NCI-H146 treated with DMSO at 0.1 percent for 48 hours (cell line): ENCODE measurements around the gene SLC22A2.

Experiments
- DNase-seq: peaks from one replicate; lab custom pipeline; 2025; ENCODE audit not compliant: unreplicated experiment; lab: John Stamatoyannopoulos, UW

SLC22A2 gene

DNA sequence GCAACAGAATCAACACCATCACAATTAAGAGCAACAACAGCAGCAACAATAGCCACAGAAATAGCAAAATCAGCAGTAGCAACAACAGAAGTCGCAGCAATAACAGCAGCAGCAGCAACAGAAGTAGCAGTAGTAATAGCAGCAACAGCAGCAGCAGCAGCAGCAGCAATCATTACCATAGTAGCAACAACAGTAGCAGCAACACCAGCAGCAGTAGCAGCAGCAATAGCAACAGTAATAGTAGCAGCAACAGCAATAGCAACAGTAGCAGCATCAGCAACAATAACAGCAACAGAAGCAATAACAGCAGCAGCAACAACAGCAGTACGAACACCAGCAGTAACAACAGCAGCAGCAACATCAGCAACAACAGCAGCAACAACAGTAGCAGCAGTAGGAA lies 39.8 kb downstream of the SLC22A2 start:
- DNase-seq: no peak

DNA sequence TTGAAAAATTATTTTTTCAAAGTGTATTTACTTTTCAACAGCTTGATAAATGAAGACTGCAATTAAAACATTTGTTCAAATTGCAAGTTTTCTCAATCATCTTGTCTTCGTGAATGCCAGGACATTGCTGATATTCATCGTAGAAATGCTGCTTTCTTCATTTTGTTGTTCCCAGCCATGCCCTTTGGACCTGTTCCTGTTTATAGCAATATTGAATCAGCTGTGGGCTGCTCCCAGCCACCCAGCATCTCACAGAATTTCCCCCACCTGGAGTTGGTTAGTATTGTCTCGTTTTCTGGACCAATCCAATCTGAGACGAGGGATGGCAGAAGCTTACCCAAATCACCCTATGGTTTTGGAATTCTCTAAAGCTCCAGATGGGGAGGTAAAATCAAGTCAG lies 40.8 kb downstream of the SLC22A2 start:
- no peak for DNase-seq

GRCh38 chr6:160217073-160217472 lies 41.5 kb downstream of the SLC22A2 start:
- DNase-seq: no peak

DNA sequence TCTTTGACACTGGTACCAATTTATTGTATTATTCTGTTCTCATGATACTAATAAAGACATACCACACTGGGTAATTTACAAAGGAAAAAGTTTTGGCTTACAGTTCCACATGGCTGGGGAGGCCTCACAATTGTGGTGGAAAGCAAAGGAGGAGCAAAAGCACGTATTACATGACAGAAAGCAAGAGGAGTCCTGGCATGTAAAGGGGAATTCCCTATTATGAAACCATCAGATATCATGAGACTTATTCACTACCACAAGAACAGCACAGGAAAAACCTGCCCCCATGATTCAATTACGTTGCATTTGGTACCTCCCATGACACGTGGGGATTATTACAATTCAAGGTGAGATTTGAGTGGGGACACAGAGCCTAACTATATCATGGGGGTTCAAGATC lies 43.4 kb downstream of the SLC22A2 start:
- DNase-seq: no peak

- no peak for DNase-seq
Measured at GRCh38 chr6:160207618-160208017, 51.0 kb downstream of the SLC22A2 start.

GRCh38 chr6:160204710-160205109 lies 53.9 kb downstream of the SLC22A2 start:
- no peak for DNase-seq

DNA sequence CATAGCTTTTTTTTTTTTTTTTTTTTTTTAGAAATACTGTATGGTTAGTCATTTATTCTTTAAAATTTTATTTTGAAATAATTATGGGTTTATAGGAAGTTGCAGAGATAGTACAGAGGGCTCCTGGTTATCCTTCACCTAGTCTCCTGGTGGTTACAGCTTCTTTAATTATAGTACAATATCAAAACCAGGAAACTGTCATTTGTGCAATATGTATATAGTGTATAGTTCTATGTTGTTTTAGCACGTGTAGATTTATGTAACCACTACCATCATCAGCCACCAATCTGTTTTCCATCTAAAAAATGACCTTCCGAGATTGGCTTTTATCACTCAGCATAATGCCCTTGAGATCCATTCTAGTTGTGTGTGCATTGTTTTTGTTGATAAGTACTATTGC lies 54.7 kb downstream of the SLC22A2 start:
- DNase-seq: no peak

DNA sequence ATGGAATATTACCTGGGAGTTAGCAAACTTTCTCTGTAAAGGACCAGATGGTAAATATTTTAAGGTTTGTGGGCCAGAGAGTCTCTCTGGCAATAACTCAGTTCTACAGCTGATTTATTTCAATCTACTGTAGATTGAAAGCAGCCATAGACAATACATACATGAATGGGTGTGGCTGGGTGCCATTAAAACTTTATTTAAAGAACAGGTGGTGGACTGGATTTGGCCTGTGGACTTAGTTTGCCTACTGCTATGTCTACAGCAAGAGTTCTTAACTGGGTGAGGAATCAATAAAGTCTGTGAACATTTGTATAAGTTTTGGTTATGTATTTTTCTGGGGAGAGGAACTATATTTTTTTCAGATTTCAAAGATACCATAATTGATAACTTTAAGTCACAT lies 55.1 kb downstream of the SLC22A2 start:
- no peak for DNase-seq

- no peak for DNase-seq
Measured at GRCh38 chr6:160203076-160203475, 55.5 kb downstream of the SLC22A2 start.

- DNase-seq: no peak
Measured at GRCh38 chr6:160202411-160202810, 56.2 kb downstream of the SLC22A2 start.

DNA sequence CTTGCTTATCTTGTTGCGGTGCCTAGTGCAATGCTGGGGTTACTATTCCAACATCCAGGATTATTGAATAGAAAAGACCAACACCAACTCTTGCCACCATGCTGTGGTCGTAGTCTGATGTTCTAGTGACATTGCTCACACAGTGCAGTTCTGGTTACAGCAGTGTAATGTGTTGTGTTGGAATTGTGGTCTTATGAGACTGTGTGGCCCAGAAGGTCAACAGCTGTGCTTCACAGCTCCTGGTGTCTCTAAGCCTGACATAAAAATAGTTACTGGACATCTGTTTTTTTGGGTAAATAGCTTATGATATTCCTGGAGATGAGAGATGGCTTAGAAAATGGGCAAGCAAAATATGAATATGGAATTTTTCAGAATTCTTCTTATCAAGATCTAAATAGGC lies 57.6 kb downstream of the SLC22A2 start:
- DNase-seq: no peak

DNA sequence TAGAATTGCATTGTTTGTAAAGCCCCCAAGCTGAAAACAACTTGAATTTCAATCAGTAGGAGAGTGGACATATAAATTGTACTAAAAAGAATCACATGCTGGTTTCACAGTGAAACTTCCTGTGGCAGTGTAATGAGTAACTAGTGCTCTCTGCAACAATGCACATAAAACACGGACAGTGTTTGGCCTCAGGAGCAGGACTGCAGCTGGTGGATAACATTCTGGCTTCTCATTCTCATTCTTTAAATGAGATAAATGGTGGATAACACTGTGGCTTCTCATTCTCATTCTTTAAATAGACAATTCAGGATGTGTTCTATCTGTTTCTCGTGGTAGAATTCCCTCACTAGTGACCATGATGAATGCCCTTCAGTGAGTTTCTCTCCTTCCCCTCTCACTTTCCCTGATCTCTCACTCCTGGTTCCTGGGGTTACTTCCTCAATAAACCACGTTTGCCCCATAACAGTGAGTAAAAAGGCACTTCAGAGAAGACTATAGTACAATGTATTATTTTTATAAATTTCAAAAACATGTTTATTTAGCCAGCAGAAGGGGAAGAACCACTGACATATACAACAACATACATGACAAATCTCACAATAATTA lies 59.9 kb downstream of the SLC22A2 start:
- no peak for DNase-seq

GRCh38 chr6:160197662-160198061 lies 61.0 kb downstream of the SLC22A2 start:
- DNase-seq: no peak

GRCh38 chr6:160194808-160195207 lies 63.8 kb downstream of the SLC22A2 start:
- no peak for DNase-seq

DNA sequence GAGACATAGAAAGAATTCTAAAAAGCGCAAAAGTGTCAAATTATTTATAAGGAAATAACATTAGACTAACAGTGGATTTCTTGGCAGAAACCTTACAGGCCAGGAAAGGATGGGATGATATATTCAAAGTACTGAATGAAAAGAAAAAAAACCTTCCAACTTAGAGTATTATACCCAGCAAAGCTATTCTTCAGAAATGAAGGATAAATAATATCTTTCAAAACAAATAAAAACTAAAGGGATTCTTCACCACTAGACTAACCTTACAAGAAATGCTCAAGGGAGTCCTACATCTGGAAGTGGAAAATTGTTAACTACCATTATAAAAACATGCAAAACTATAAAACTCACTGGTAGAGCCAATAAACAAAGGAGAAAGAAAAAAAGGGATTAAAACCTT lies 65.8 kb downstream of the SLC22A2 start:
- no peak for DNase-seq

DNA sequence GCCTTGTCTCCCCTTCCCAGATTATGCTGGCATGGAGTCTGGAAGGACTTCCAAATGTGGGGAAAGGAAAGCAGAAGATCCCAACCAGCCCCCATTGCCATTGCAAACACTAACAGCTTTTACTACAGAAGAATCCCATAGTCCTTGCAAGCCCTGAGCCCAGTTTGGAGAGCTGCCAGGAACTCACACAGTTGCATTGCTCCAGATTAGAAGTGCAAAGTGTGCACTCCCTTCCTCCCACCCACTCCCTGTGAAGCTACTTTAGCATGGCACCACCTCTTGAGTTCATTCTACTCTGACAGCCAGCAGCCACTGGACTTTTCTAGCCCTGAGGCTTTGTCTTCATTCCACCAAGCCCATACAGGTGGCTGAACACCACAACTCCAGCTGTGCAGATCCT lies 67.6 kb downstream of the SLC22A2 start:
- no peak for DNase-seq

DNA sequence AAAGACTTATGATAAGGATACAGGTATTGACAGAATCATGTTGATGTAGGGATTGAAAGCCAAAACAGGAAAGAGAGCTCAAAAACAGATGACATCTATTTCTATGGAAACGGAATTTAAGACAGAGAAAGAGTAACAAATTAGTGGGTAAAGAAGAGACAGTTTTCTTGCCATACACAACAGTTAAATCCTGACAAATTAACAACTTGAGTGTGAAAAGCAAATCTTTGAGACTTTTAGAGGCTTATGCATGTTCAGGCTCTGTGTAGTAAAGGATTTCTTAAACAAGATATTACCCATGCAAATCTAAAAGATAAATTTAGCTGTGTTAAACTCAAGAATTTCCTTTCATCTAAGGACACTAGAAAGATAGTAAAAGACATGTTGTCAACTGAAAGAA lies 68.5 kb downstream of the SLC22A2 start:
- no peak for DNase-seq

- DNase-seq: no peak
Measured at GRCh38 chr6:160188773-160189172, 69.8 kb downstream of the SLC22A2 start.

GRCh38 chr6:160180706-160181105 lies 77.9 kb downstream of the SLC22A2 start:
- DNase-seq: no peak

GRCh38 chr6:160178271-160178670 lies 80.3 kb downstream of the SLC22A2 start:
- no peak for DNase-seq

DNA sequence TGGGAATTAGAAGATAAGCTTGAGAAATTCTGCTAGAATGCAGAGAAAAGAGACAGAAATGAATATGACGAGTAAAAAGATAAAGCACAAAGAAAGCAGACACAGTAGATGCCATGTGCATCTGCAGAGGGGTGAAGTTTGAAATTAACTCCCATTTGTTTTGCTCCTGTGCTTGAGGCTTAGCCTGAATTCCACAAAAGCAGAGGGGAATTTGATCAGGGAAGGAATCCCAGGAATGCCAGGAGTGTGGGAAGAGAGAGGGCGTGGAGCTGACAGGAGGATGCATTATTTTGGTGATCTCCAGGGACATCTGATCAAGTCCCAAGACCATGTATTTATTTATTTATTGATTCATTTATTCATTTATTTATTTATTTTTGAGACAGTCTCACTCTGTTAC lies 81.4 kb downstream of the SLC22A2 start:
- DNase-seq: no peak

- DNase-seq: no peak
Measured at GRCh38 chr6:160174681-160175080, 83.9 kb downstream of the SLC22A2 start.

GRCh38 chr6:160173806-160174527 lies 84.7 kb downstream of the SLC22A2 start:
- no peak for DNase-seq
